NCI-H510A treated with DMSO at 0.1 percent for 48 hours (cell line): ENCODE results near the gene ASF1B.

Experiments used
- DNase-seq: peaks from one replicate; lab custom pipeline; 2025; lab: John Stamatoyannopoulos, UW

Gene ASF1B

DNA sequence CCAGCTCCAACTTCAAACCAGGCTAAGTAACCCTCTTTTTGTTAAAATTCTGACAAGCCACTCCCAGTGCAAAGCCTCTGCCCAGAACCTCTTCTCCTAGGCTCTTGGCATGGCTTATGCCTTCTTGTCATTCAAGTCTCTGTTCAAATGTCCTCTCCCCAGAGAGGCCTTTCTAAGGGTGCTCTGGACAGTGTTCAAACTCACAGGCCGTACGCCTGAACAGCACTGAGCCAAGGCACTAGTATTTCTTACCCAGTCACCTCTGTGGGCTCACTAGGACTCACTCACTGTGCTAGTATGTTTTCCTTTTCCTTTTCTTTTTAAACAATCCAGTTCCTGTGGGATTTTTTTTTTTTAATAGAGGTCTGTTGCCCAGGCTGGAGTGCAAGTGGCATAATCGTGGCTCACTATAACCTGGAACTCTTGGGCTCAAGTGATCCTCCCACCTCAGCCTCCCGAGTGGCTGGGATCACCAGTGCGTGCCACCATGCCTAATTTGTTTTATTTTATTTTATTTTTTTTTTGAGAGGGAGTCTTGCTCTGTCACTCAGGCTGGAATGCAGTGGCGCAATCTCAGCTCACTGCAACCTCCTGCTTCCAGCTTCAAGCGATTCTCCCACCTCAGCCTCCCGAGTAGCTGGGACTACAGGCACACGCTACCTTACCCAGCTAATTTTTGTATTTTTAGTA is 2.3 kb upstream of the ASF1B start:
- DNase-seq = no peak

DNA sequence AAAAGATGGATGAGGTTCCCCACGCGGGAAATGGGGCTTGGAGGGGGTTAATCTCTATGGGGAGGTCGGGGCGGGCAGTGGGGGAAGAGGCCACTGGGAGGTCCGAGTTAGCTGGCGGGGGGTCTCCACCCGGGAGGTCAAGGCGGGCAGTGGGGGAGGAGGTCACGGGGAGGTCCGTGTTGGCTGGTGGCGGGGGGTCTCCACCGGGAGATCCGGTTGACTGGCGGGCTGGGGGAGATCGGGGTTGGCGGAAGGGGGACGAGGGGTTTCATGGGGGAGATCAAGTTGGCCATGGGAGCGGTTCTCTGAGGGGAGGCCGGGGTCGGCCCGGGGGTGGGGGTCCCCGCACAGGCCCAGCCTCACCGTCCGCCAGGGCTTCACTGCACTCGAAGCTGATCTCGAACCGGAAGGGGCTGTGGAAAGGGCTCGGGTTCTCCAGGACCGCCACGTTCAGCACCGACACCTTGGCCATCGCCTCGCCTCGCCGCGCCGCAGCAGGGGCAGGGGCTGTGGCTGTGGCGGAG is 342 bp downstream of the ASF1B start:
- no peak for DNase-seq

- DNase-seq = no peak
These were observed 1.0 kb downstream of the ASF1B start for GRCh38 chr19:14135355-14135754.

DNA sequence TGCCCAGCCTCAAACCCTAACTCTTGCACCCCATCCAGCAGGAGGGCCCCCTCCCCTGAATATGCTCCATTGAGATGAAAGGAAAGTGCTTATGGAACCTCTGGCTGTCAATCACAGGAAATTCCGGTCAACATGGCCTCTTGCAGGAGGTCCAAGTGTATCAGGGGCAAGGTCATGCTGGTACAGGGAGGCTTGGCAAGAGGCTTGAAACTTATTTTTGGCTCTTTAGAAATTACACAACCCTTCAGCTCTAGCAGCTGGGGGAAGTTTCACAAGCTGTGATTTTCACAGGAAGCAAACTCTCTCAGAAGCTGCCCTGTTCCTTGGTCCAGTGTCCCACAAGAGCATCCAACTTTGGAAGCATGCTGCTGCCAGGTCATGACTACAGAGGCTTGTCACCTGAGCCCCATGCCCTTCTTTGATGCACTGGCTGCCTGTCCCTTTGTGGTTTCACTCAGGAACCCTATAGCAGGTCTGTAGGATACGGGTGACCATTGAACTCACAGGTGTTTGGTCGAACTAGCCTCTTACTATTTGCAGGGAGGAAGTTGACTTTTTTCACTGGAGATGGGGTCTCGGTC is 8.4 kb downstream of the ASF1B start:
- no peak for DNase-seq

DNA sequence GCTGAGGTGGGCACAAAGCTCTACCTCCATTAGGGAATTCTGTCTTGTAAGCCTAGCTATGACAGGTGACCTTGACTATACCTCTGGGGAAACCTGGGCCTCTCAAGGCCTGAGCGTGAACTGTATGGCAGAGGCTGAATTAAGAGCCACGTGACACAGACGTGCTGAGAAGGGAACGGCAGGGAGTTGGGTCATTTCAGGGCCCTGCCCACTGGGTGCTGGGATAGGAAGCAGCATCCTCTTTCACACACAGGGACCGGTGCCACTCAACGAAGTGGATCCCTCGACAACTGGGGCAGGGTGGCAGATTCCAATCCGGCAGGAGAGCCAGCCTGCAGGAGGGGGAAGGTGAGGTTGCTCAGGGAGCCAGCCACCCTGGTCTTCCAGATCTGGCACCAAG is 9.2 kb downstream of the ASF1B start:
- no peak for DNase-seq

DNA sequence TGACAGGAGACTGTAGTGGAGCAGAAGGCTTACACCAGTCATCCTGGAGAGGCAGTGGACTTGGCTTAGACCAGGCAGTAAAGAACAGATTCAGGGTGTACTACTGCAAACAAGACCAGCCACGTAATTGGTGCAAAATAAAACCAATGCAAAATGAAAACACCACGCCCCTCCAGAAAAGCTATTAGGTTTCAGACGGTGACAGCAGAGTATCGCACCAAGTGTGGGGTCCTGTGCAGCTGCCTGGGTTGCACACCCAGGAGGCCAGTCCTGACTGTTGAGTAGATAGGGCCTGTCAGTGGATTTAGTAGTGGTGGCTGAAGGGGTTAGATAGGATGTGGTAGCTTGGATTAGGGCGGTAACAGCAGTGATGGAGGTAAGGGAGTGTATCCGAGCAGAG is 13.5 kb downstream of the ASF1B start:
- no peak for DNase-seq

DNA sequence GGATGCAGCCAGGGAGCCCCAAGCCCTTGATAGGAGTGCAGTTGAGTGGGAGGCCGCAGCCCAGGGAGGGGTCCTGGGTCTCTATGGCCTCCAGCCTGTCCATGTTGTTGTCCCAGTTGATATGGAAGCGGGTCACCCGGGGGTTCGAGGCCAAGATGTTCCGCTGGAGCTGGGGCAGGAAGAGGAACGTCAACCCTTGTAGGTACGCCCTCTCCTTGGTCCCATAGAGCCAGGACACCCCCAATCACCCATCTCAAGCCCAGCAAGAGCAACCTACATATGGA is 15.9 kb downstream of the ASF1B start:
- no peak for DNase-seq

- no peak for DNase-seq
These were observed 16.5 kb downstream of the ASF1B start for GRCh38 chr19:14119644-14120496.

DNA sequence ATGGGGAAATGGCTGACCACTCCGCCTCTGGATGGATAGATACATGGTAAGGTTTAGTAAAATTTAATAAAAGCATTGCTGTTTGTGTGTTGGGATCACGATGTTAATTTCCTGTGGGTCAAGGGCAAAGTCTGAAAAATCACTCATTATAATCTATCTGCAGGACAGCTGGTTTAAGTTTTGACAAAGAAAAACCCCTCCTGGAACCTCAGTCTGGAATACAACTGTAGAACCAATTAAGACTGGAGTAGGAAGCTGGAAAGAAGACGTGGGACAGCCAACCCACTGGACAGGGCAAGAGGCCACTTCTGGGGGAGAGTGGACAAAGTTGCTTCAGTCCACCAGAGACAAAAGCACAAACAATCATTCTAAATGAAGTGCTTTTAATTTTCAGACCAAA is 17.2 kb downstream of the ASF1B start:
- DNase-seq = no peak

GRCh38 chr19:14118165-14119051 is 18.0 kb downstream of the ASF1B start:
- DNase-seq = peak; percentile 57

DNA sequence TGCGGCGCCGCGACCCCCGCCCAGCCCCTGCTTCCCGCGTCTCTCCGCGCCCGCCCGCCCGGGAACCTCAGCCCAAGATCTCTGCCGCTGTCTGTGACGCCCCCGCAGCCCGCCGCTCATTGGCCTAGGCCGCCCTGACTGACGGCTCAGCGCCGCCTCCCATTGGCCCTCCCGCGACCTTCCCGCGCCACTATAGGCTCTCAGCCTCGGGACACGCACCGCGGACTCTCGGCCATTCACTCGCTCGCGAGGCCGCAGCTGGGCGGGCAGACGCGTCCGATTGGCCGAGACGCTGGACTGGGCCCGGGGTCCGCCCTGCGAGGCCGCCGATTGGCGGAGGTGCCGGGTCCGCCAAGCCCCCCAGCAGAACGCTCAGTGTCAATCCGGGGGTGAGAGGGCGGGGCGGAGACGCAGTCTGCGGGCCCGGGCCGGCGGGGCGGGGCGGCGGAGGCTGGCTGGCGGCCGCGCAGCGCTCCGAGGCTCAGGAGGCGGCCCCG is 18.7 kb downstream of the ASF1B start, which contains the start of gene PRKACA:
TSS of gene PRKACA (minus strand) at position 95 of the 497 bp plus-strand sequence. CDS start 215 bp downstream, outside the sequence.
- DNase-seq = peak; percentile 95

DNA sequence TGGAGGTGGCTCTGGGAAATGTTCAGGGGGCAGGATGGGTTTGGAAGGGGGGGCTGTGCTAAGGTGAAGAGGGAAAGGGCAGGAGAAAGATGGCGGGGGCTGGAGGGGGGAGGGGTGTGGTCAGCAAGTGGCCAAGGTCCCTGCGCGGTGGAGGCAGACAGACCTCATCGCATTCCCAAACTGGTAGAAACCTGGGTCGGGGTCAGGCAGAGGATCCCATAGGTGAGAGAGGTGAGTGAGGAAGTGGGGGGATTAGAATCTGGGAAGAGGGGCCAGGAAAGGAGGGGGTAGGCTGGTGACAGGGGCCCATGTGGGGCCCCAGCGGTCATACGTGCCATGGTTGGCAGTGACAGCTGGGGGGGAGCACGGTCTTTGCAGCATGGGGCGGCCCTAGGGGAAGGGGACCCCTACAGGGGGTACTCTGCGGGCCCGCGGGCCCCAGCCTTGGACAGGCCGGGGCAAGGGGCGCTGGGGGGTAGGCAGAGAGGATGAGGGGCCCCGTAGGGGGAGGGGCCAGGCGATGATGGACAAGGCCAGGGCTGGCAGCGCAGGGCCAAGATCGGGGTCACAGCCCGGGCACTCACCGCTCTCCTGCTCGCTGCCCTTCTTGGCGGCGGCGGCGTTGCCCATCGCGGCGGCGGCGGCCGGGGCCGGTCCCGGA is 19.3 kb downstream of the ASF1B start:
- DNase-seq = no peak

DNA sequence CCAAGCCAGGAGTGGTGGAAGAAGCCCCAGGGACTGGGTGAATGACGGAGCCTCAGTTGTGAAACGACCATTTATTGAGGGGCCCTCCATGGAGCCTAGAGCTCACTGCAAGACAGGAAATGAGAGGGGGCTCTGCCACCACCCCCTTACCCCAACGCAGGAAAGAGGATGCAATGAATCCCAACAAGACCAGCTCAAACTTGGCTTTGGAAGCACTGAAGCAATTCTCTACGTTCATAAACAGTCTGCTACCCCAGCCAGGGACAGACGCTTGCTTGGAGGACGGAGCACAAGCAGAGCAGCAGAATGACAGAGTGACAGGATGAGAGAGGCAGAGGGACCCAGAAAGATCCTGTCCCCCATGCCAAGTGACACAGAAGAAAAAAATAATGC is 19.9 kb downstream of the ASF1B start:
- DNase-seq = no peak

DNA sequence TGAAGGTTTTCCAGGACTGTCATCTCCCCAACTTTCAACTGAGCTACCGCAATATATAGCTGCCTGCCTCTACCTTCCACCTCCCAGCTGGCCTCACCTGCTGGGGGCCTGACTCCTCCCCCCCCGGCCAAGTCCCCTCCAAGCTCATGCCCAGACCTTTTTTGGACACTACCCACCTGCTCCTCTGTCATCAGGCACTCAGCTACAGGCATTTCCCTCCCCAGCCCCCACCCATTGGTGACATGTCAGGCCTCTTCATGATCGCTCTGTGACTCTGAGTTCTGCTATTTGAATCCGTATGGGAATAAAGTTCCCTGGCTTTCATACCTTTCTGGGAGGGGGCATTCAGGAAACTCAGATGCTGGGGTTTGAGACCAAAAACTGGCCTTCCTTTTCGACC is 20.6 kb downstream of the ASF1B start:
- DNase-seq = no peak

GRCh38 chr19:14114854-14115253 is 21.5 kb downstream of the ASF1B start:
- DNase-seq = no peak

DNA sequence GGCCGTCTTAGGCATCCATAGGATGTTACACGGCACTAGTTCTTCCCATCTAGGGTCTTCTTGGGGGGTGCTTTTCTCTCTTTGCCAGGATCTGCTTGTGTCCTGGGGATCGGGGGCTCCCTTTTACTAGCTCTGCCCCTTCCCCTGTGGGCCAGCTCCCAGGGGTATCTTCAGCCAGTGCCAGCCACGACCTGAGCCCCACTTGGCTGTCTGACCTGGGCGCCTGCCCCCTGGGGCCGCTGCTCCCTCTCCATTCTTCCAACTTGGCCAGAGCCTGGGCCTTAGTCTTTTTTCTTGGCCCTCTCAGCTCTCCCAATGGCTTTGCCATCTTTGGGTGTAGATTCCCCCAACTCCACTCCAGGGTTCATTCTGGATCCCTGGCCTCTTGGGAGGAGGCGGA is 21.9 kb downstream of the ASF1B start:
- no peak for DNase-seq

DNA sequence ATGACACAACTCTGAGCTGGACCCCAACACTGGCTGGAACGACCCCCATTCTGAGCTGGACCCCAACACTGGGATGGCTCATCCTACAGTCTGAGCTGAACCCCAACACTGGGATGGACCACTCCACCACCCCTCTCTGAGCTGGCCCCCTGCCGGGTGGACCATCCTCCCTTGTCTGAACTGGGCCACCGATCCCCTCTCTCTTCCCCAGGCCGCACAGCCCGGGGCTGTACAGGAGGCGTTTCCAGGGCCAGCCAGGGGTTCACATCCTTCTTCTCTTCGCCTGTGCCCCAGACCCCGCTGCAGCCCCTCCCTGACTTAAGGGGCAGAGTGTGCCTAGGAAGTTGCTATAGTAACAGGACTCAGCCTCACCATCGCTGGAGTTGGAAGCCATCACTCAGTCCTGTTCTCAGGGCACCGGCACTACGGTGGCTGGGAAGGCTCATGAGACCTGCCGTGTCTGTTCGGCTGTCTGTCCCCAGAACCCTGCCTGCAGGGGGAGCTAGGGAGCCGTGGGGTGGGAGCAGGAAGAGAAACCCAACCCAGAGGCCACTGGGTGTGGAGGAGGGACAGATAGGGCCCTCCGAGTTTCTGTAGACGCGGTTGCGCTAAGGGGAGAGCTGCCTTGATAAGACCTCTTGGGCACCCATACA is 22.5 kb downstream of the ASF1B start:
- DNase-seq = no peak

DNA sequence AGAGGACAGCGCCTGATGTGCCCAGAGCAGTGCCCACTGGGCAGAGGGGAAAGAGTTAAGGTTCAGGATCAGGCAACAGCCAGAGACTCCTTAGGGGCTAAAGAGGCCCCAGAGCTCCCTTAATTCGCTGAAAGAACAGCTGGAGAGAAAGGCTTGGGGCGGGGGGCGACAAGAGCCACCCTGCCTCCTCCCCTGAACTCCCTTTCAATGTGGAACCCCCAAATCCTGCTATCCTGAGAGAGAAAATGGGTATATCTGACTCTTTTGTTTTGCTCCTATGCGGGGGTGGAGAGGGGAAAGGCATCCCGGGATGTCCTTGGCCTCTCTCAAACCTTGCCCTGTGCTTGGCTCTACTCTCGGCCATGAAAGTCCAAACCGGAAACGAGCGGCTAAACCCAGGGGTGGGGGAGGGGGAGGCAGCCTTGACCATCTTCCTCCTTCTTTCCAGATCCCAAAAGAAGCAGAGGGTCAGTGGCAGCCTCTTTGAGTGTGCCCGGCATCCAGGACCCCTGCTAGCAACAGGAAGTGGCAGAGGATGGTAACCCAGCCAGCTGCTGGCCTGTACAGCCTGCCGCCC is 23.5 kb downstream of the ASF1B start:
- no peak for DNase-seq

DNA sequence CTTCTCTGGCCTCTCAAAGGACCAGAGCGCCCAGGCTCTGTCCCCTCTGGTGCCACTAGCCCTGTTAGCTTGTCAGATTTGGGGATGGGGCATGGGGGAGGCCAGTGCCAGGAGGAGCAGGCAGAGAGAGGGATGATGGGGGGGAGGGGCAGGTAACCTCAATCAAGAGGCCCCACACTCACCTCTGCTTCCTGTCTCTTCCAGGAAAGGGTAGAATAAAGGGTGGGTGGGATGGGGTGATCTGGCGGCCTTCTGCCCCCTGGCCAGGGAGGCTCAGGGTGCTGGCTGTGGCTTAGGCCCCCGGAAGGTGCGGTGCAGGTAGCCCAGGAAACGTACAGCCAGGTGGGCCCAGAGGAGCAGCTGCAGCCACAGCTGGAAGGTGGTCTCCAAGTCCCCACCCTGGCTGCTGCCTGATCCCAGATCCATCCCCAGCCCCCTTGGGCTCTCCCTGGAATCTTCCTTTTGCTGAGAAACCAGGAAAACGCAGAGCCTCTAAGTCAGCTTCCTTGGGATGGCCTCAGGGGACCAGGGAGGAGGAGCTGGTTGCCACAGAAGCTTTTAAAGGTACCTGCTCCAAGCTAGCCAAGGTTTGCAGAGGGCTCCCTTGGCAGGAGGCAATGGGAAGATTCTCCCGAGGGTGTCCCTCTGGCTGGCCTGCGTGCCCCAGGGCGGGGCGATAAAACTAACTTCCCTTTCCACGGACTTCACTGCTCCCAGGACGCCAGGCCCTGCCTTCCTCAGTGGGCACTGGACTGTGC is 24.2 kb downstream of the ASF1B start:
- no peak for DNase-seq

DNA sequence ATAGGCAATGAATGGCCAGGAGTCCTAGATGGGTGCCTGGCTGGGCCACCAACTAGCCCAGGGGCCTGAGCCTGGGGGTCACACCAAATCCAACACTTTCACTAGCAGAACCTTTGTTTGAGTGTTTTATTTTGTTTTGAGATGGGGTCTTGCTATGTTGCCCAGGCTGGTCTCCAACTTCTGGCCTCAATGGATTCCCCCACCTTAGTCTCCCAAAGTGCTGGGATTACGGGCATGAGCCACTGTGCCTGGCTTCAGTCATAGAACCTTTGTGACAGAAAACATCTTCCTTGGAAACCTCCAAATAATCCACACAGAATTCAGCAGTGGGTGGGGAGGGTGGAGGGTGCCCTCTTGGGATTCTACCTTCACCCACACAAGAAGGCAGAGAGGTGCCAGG is 24.9 kb downstream of the ASF1B start:
- DNase-seq = no peak
